HepG2 (cell line): ENCODE results near the gene ARAP3. TPM values are rescaled to one million over a fixed set of nuclear protein-coding genes. Genes with fewer than 3 reads are reported as not detected.

Experiments
- ATRX ChIP-seq: sonication (generic); formaldehyde crosslinking; IDR thresholded peaks from 2 replicates; pipeline ENCODE4 v1.4.0; 2020; ENCODE audit warnings: missing genetic modification reagents, borderline replicate concordance
- CEBPB ChIP-seq: IDR thresholded peaks from 2 replicates; pipeline ENCODE4 v1.6.1; 2011; ENCODE audit warnings: low read depth, low read length, improper control_type of control experiment, borderline replicate concordance
- CEBPG ChIP-seq: IDR thresholded peaks from 2 replicates; pipeline ENCODE4 v1.6.1; 2016
- CHD2 ChIP-seq: IDR thresholded peaks from 2 replicates; pipeline ENCODE4 v1.6.1; 2011; ENCODE audit warnings: low read depth, low read length, improper control_type of control experiment
- DNMT1 ChIP-seq: sonication (generic); formaldehyde crosslinking; IDR thresholded peaks from 2 replicates; pipeline ENCODE4 v1.5.1; 2020; ENCODE audit warnings: mild to moderate bottlenecking, missing genetic modification reagents
- FOSL2 ChIP-seq: sonication (generic); formaldehyde crosslinking; IDR thresholded peaks from 2 replicates; pipeline ENCODE4 v1.4.0; 2020; ENCODE audit warnings: missing genetic modification reagents
- GABPB1 ChIP-seq: IDR thresholded peaks from 2 replicates; pipeline ENCODE4 v1.6.1; 2016; ENCODE audit warnings: mild to moderate bottlenecking, missing genetic modification reagents, moderate library complexity, missing compliant biosample characterization
- HOXA5 ChIP-seq: sonication (generic); formaldehyde crosslinking; IDR thresholded peaks from 2 replicates; pipeline ENCODE4 v1.4.0; 2020; ENCODE audit warnings: missing genetic modification reagents
- JUND ChIP-seq: sonication (generic); formaldehyde crosslinking; IDR thresholded peaks from 2 replicates; pipeline ENCODE4 v1.8.0; 2022; ENCODE audit warnings: mild to moderate bottlenecking, missing genetic modification reagents
- MEIS1 ChIP-seq: sonication (generic); formaldehyde crosslinking; IDR thresholded peaks from 2 replicates; pipeline ENCODE4 v1.9.0; 2021; ENCODE audit warnings: mild to moderate bottlenecking, missing genetic modification reagents, moderate library complexity, borderline replicate concordance
- NKX3-1 ChIP-seq: sonication (generic); formaldehyde crosslinking; IDR thresholded peaks from 2 replicates; pipeline ENCODE4 v1.5.0; 2020; ENCODE audit warnings: missing genetic modification reagents
- RFX1 ChIP-seq: fragments of 450-650 bp; IDR thresholded peaks from 2 replicates; pipeline ENCODE4 v1.6.1; 2017
- RFX3 ChIP-seq: IDR thresholded peaks from 2 replicates; pipeline ENCODE4 v1.6.1; 2016; ENCODE audit warnings: missing biosample characterization, missing genetic modification reagents
- RXRA ChIP-seq: sonication (generic); formaldehyde crosslinking; IDR thresholded peaks from 2 replicates; pipeline ENCODE4 v1.5.1; 2020; ENCODE audit warnings: missing genetic modification reagents
- SPEN ChIP-seq: sonication (generic); formaldehyde crosslinking; IDR thresholded peaks from 2 replicates; pipeline ENCODE4 v1.5.1; 2020; ENCODE audit warnings: low read depth, mild to moderate bottlenecking, missing genetic modification reagents
- STAG1 ChIP-seq: sonication (generic); formaldehyde crosslinking; IDR thresholded peaks from 2 replicates; pipeline ENCODE4 v1.4.0; 2020; ENCODE audit warnings: missing genetic modification reagents
- TFDP2 ChIP-seq: sonication (generic); formaldehyde crosslinking; IDR thresholded peaks from 2 replicates; pipeline ENCODE4 v1.4.0; 2020; ENCODE audit warnings: missing genetic modification reagents
- TIGD3 ChIP-seq: sonication (generic); formaldehyde crosslinking; IDR thresholded peaks from 2 replicates; pipeline ENCODE4 v1.5.1; 2020; ENCODE audit warnings: mild to moderate bottlenecking, missing genetic modification reagents, borderline replicate concordance
- ZNF205 ChIP-seq: IDR thresholded peaks from 2 replicates; pipeline ENCODE4 v1.6.1; 2018; ENCODE audit warnings: missing biosample characterization, missing genetic modification reagents
- ZNF275 ChIP-seq: sonication (generic); formaldehyde crosslinking; IDR thresholded peaks from 2 replicates; pipeline ENCODE4 v1.8.0; 2022; ENCODE audit warnings: missing genetic modification reagents, mild to moderate bottlenecking, inconsistent platforms, borderline replicate concordance
- ZNF792 ChIP-seq: IDR thresholded peaks from 2 replicates; pipeline ENCODE4 v1.6.1; 2016
- polyA plus RNA-seq, 8 experiments: library from polyadenylated mRNA; depleted of rRNA in 3 of 8; stranded (reverse) in 7 of 8; unstranded in 1 of 8; fragments of >200 nt; fragmentation: Illumina TruSeq in 4 of 8; extraction: Trizol in 4 of 8; gene quantifications; 2 replicates each; pipeline versions ENCODE4 v1.2.1 to v1.2.3, GENCODE V29; 2011 to 2016; ENCODE audit warnings: low read depth in 4 of 8, missing spikeins in 1 of 8, mixed read lengths in 1 of 8; ENCODE audit not compliant: insufficient read depth in 1 of 8
- total RNA-seq, 5 experiments: library from RNA; depleted of rRNA; stranded (reverse); fragments of >200 nt; fragmentation: Illumina TruSeq; extraction: Trizol; gene quantifications; 2 replicates each; pipeline ENCODE4 v1.2.3, GENCODE V29; 2016; ENCODE audit warnings: low read depth in 1 of 5
- TF ChIP-seq, protein P1 (sequence below): sonication (generic); formaldehyde crosslinking; IDR thresholded peaks from 2 replicates; pipeline ENCODE4 v1.8.0; 2022; ENCODE audit warnings: missing genetic modification reagents, mild to moderate bottlenecking, moderate library complexity, borderline replicate concordance
- TF ChIP-seq, protein P2 (sequence below): sonication (generic); formaldehyde crosslinking; conservative IDR thresholded peaks from 2 replicates; pipeline ENCODE4 v1.8.0; 2022; ENCODE audit warnings: missing genetic modification reagents

ARAP3 gene
- total and polyA plus RNA-seq, 2 of the 13 experiments (the other 11 are each of a cell fraction or from before 2014, with no cell fraction given): 0.25 TPM; not detected in 1

GRCh38 chr5:141603923-141604717 lies 77.9 kb downstream of the ARAP3 start (continued):
- TF ChIP-seq SPEN (CRISPR knock-in tag) (no peak), GABPB1 (CRISPR knock-in tag) (no peak), STAG1 (no peak), ZNF205 (no peak), HOXA5 (CRISPR knock-in tag) (no peak), RXRA (CRISPR knock-in tag) (no peak), TIGD3 (CRISPR knock-in tag) (no peak), FOSL2 (CRISPR knock-in tag) (peak; percentile 56), RFX3 (CRISPR knock-in tag) (0 out of 2 replicates have a peak, but pooled peaks have one; percentile 42), RFX1 (peak; percentile 57), MEIS1 (no peak), NKX3-1 (CRISPR knock-in tag) (no peak), CHD2 (no peak), ZNF792 (CRISPR knock-in tag) (no peak), JUND (CRISPR knock-in tag) (no peak), ATRX (CRISPR knock-in tag) (no peak), DNMT1 (CRISPR knock-in tag) (no peak), CEBPG (CRISPR knock-in tag) (peak; percentile 67), CEBPB (peak; percentile 21; the same call in 1 of the 2 replicates), TFDP2 (CRISPR knock-in tag) (no peak), ZNF275 (CRISPR knock-in tag) (no peak)
- TF ChIP-seq, protein P1, sequence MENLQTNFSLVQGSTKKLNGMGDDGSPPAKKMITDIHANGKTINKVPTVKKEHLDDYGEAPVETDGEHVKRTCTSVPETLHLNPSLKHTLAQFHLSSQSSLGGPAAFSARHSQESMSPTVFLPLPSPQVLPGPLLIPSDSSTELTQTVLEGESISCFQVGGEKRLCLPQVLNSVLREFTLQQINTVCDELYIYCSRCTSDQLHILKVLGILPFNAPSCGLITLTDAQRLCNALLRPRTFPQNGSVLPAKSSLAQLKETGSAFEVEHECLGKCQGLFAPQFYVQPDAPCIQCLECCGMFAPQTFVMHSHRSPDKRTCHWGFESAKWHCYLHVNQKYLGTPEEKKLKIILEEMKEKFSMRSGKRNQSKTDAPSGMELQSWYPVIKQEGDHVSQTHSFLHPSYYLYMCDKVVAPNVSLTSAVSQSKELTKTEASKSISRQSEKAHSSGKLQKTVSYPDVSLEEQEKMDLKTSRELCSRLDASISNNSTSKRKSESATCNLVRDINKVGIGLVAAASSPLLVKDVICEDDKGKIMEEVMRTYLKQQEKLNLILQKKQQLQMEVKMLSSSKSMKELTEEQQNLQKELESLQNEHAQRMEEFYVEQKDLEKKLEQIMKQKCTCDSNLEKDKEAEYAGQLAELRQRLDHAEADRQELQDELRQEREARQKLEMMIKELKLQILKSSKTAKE (CRISPR knock-in tag): no peak
- TF ChIP-seq, protein P2, sequence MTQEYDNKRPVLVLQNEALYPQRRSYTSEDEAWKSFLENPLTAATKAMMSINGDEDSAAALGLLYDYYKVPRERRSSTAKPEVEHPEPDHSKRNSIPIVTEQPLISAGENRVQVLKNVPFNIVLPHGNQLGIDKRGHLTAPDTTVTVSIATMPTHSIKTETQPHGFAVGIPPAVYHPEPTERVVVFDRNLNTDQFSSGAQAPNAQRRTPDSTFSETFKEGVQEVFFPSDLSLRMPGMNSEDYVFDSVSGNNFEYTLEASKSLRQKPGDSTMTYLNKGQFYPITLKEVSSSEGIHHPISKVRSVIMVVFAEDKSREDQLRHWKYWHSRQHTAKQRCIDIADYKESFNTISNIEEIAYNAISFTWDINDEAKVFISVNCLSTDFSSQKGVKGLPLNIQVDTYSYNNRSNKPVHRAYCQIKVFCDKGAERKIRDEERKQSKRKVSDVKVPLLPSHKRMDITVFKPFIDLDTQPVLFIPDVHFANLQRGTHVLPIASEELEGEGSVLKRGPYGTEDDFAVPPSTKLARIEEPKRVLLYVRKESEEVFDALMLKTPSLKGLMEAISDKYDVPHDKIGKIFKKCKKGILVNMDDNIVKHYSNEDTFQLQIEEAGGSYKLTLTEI: no peak
